ENCODE measurements around the gene MGAT4B. TPM values are rescaled to one million over a fixed set of nuclear protein-coding genes. Genes with fewer than 3 reads are reported as not detected.

Gene MGAT4B
- total and polyA plus RNA-seq, 2 of the 4 experiments (the other 2 are of a cell fraction), result 73.7 to 155 TPM

- no CpG with 5 or more reads among the region's 2 CpGs for WGBS, 2 experiments (ENCODE audit: extremely low coverage in 2 of 2, insufficient read length in 1 of 2)
- in situ Hi-C loops (cut with MboI; ENCODE audit: low sequenced_read_pairs), result no loop called here
Measured at GRCh38 chr5:179755022-179755421, 51.6 kb downstream of the MGAT4B start.

More at GRCh38 chr5:179755022-179755421, 51.6 kb downstream of the MGAT4B start:
- H3K9ac ChIP-seq (ENCODE audit: low read depth, low read length), result no peak overlapping the region
- H3K9me1 ChIP-seq (ENCODE audit: insufficient read depth, low read length), result peaks cover 13% of the 10 kb centered on the region
- no TSS peak for BruUV-seq (replicated peaks)
- no peaks in the 10 kb centered on the region for H3K9me3 ChIP-seq (ENCODE audit: control insufficient read depth, insufficient read depth, low read length)
- no peak overlapping the region for H3K4me3 ChIP-seq (ENCODE audit: insufficient read depth, low read depth, low read length)
- H4K5ac ChIP-seq (ENCODE audit: low read depth, low read length), result no peak overlapping the region
- H2BK15ac ChIP-seq (ENCODE audit: low read depth, low read length), result no peak overlapping the region
- H4K20me1 ChIP-seq (ENCODE audit: insufficient read depth, low read length), result peaks cover 84% of the 10 kb centered on the region
- 0 out of 2 replicates have a peak overlapping the region, but pooled peaks have one; percentile 2 for H2AK5ac ChIP-seq (ENCODE audit: low read depth, low read length)
- H3K18ac ChIP-seq (ENCODE audit: low read depth, low read length), result no peak overlapping the region
- intact Hi-C loops (cut with micrococcal nuclease) (no loop called here), dilution Hi-C loops (cut with HindIII; ENCODE audit: low sequenced_read_pairs, unreplicated experiment) (no loop called here)
- H2AK9ac ChIP-seq (replicated peaks; ENCODE audit: low read depth, low read length, poor library complexity), result no peak overlapping the region
- no peak overlapping the region for H3K27ac ChIP-seq (ENCODE audit: insufficient read depth, low read length)
- no peak overlapping the region for H4K8ac ChIP-seq (ENCODE audit: low read depth in 2 of 2, low read length in 2 of 2)
- no peak overlapping the region for H2BK120ac ChIP-seq (ENCODE audit: low read depth, low read length)
- H2BK5ac ChIP-seq (ENCODE audit: low read depth, low read length, poor library complexity, severe bottlenecking), result no peak overlapping the region
- H3K4me1 ChIP-seq (ENCODE audit: control insufficient read depth, insufficient read depth, low read length), result peaks cover 6% of the 10 kb centered on the region
- DNase-seq (no peak), ATAC-seq (ENCODE audit: low read depth) (peak; percentile 44)
- no peak overlapping the region for H3K4ac ChIP-seq (ENCODE audit: low read depth, low read length)
- H3K36me3 ChIP-seq (ENCODE audit: control insufficient read depth, insufficient read depth, low read length), result peaks cover 3% of the 10 kb centered on the region
- H3K23ac ChIP-seq (ENCODE audit: low read depth, low read length), result peak overlapping the region; percentile 54
- H2BK20ac ChIP-seq (ENCODE audit: low read depth, low read length), result no peak overlapping the region
- no peak for TF ChIP-seq CTCF (conservative IDR thresholded peaks at IDR 0.05; ENCODE audit: low read depth, low read length)
- no peak for TF ChIP-seq MXI1 (IDR thresholded peaks at IDR 0.05; ENCODE audit: borderline replicate concordance, low read depth, low read length)
- no peak for TF ChIP-seq CHD1 (IDR thresholded peaks at IDR 0.05; ENCODE audit: low read depth, low read length)
- no peak for TF ChIP-seq POLR2A (IDR thresholded peaks at IDR 0.05; ENCODE audit: low read depth, low read length)
- no peak for TF ChIP-seq RFX5 (IDR thresholded peaks at IDR 0.05; ENCODE audit: low read depth, low read length)
- no peak for TF ChIP-seq NFE2L2 (IDR thresholded peaks at IDR 0.05; ENCODE audit: low read depth, low read length)
- no peak for TF ChIP-seq CEBPB (IDR thresholded peaks at IDR 0.05; ENCODE audit: low read depth, low read length)
- TF ChIP-seq RAD21 (IDR thresholded peaks at IDR 0.05; ENCODE audit: low read length), result no peak
- no peak for TF ChIP-seq BHLHE40 (IDR thresholded peaks at IDR 0.05; ENCODE audit: low read depth, low read length)
- TF ChIP-seq MAZ (IDR thresholded peaks at IDR 0.05; ENCODE audit: borderline replicate concordance, low read depth, low read length), result no peak
- no peak for TF ChIP-seq USF2 (IDR thresholded peaks at IDR 0.05; ENCODE audit: low read depth, low read length)
- no peak for TF ChIP-seq MAFK (IDR thresholded peaks at IDR 0.05; ENCODE audit: low read depth, low read length)
- 0 out of 2 replicates have a peak overlapping the region, but pooled peaks have one; percentile 50 for H3K4me2 ChIP-seq (ENCODE audit: low read depth, low read length)
- POLR2A ChIA-PET (ENCODE audit: unreplicated experiment), result interaction anchor here (0.6 kb wide), 1 partner anchor 65 kb away, joined by 4 read pairs; the partner anchor contains the start of gene SQSTM1
- no peaks in the 10 kb centered on the region for H3K27me3 ChIP-seq (ENCODE audit: control insufficient read depth, insufficient read depth, low read length)
- no peak overlapping the region for H2AFZ ChIP-seq (replicated peaks; ENCODE audit: low read length, poor library complexity)
- peaks cover 21 to 74% of the 10 kb centered on the region in 2 experiments for H3K79me1 ChIP-seq (ENCODE audit: low read depth in 1 of 2, low read length in 2 of 2)
- no peak overlapping the region for H3K14ac ChIP-seq (replicated peaks; ENCODE audit: low read depth, low read length)
- no peak overlapping the region for H4K91ac ChIP-seq (ENCODE audit: insufficient read depth, low read depth, low read length)
- CTCF ChIA-PET, result interaction anchor here (0.6 to 1.6 kb wide), 3 partner anchors 8 to 287 kb away, joined by 3 to 4 read pairs (median 3); no protein-coding TSS in a partner anchor
- H3K56ac ChIP-seq (ENCODE audit: extremely low read depth, insufficient read depth, low read length), result no peak overlapping the region

Measured in IMR-90 (cell line).